ENCODE measurements around the gene HPSE2. TPM values are rescaled to one million over a fixed set of nuclear protein-coding genes. Genes with fewer than 3 reads are reported as not detected.

HPSE2 gene
- total and polyA plus RNA-seq, 2 experiments from 2014 or later = 0.10 to 0.24 TPM

DNA sequence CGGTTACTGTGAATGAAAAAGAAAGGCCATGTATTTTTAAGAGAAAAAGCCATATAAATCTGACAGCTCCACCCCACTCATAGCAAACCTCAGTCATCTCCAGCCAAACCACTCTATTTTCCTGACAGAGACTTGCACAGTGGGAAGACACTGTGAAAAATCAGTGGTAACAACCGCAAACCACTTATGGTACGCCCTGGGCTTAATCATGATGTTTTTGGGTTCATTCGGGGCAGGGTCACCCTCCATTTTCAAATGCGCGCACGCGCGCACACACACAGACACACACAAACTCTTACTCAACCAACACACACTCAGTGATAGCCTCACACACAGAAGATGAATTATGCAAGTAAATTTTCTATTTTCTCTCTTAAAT lies 706.9 kb downstream of the HPSE2 start:
- no peak for ATAC-seq

DNA sequence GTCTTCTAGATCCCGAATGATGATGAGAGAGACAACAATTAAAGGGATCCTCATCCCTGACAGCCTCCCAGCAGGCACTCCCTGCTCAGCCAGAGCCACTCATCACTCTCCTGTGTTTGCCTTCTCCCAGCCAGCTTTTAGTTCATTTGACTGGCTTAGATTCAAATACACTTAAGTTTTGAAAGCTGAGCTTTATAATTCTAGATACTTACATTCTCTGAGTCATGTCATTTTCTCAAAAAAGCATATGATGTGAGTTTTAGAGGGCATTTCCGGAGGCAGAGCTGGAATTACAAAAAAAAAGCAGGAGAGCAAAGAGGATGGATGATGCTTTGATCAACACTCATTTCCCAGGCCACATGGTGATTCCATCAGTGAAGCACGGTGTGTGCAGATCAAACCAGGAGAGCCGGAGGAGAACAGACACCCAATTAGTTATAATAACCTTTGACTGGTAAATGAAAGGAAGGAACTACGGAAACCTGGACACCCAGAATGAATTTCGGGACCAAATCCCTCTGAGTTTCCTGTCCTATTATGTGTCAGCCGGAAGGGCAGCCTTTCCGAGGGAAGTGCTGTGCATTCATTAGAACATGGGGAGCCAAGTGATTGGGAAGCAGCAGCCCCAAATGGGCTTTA lies 707.4 kb downstream of the HPSE2 start:
- no peak for DNase-seq (ENCODE audit: low spot score)
- H3K4me3 ChIP-seq = no peak overlapping the region
- H3K27ac ChIP-seq (ENCODE audit: low read depth) = no peak overlapping the region
- no peak overlapping the region for H3K4me3 Mint-ChIP-seq
- ATAC-seq = no peak
- no peak overlapping the region for H3K4me2 ChIP-seq
- no peaks in the 10 kb centered on the region for H3K36me3 ChIP-seq (ENCODE audit: insufficient read depth)
- 0 out of 2 replicates have a peak overlapping the region, but pooled peaks have one; percentile 43 for H2AFZ ChIP-seq
- no peak overlapping the region for H3K27ac Mint-ChIP-seq
- H3K4me1 Mint-ChIP-seq = peaks cover 3% of the 10 kb centered on the region; the same call in 2 of the 3 replicates
- no peaks in the 10 kb centered on the region for H3K27me3 Mint-ChIP-seq (ENCODE audit: insufficient read depth, low read depth, poor library complexity)
- no peaks in the 10 kb centered on the region for H3K79me2 ChIP-seq (replicated peaks; ENCODE audit: insufficient read depth)
- no peaks in the 10 kb centered on the region for H3K9me3 Mint-ChIP-seq
- no peaks in the 10 kb centered on the region for H3K27me3 ChIP-seq (ENCODE audit: insufficient read depth)
- no peaks in the 10 kb centered on the region for H3K36me3 Mint-ChIP-seq (ENCODE audit: low read depth)
- no peaks in the 10 kb centered on the region for H4K20me1 ChIP-seq (replicated peaks; ENCODE audit: insufficient read depth)
- H3K9me2 ChIP-seq (ENCODE audit: insufficient read depth) = 0 out of 2 replicates have a peak, but pooled peaks cover 2% of the 10 kb centered on the region
- H3K4me1 ChIP-seq (ENCODE audit: insufficient read depth) = no peaks in the 10 kb centered on the region; the same call in 1 of the 2 replicates
- H3F3A ChIP-seq (replicated peaks; ENCODE audit: low read depth) = no peaks in the 10 kb centered on the region
- no peak for TF ChIP-seq STAT1 (IDR thresholded peaks at IDR 0.05; ENCODE audit: unreplicated experiment)
- TF ChIP-seq, protein P1, sequence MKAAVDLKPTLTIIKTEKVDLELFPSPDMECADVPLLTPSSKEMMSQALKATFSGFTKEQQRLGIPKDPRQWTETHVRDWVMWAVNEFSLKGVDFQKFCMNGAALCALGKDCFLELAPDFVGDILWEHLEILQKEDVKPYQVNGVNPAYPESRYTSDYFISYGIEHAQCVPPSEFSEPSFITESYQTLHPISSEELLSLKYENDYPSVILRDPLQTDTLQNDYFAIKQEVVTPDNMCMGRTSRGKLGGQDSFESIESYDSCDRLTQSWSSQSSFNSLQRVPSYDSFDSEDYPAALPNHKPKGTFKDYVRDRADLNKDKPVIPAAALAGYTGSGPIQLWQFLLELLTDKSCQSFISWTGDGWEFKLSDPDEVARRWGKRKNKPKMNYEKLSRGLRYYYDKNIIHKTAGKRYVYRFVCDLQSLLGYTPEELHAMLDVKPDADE (IDR thresholded peaks at IDR 0.05) = no peak
- TF ChIP-seq, protein P2, sequence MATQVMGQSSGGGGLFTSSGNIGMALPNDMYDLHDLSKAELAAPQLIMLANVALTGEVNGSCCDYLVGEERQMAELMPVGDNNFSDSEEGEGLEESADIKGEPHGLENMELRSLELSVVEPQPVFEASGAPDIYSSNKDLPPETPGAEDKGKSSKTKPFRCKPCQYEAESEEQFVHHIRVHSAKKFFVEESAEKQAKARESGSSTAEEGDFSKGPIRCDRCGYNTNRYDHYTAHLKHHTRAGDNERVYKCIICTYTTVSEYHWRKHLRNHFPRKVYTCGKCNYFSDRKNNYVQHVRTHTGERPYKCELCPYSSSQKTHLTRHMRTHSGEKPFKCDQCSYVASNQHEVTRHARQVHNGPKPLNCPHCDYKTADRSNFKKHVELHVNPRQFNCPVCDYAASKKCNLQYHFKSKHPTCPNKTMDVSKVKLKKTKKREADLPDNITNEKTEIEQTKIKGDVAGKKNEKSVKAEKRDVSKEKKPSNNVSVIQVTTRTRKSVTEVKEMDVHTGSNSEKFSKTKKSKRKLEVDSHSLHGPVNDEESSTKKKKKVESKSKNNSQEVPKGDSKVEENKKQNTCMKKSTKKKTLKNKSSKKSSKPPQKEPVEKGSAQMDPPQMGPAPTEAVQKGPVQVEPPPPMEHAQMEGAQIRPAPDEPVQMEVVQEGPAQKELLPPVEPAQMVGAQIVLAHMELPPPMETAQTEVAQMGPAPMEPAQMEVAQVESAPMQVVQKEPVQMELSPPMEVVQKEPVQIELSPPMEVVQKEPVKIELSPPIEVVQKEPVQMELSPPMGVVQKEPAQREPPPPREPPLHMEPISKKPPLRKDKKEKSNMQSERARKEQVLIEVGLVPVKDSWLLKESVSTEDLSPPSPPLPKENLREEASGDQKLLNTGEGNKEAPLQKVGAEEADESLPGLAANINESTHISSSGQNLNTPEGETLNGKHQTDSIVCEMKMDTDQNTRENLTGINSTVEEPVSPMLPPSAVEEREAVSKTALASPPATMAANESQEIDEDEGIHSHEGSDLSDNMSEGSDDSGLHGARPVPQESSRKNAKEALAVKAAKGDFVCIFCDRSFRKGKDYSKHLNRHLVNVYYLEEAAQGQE (IDR thresholded peaks at IDR 0.05; ENCODE audit: unreplicated experiment) = no peak

More for the DNA sequence above, 706.9 kb downstream of the HPSE2 start:
- Mint-ChIP-seq H3K27ac (no peak overlapping the region), H3K4me3 (no peak overlapping the region), H3K27me3 (ENCODE audit: insufficient read depth, low read depth, poor library complexity) (no peaks in the 10 kb centered on the region), H3K36me3 (ENCODE audit: low read depth) (no peaks in the 10 kb centered on the region), H3K4me1 (peaks cover 3% of the 10 kb centered on the region; the same call in 2 of the 3 replicates), H3K9me3 (no peaks in the 10 kb centered on the region)
- 0 out of 2 replicates have a peak, but pooled peaks cover 2% of the 10 kb centered on the region for H3K9me2 ChIP-seq (ENCODE audit: insufficient read depth)
- H3K79me2 ChIP-seq (replicated peaks; ENCODE audit: insufficient read depth) = no peaks in the 10 kb centered on the region
- DNase-seq (ENCODE audit: low spot score) = no peak
- no peak overlapping the region for H3K27ac ChIP-seq (ENCODE audit: low read depth)
- H3K4me3 ChIP-seq = no peak overlapping the region
- H3K27me3 ChIP-seq (ENCODE audit: insufficient read depth) = no peaks in the 10 kb centered on the region
- no peak overlapping the region for H2AFZ ChIP-seq
- H3K4me2 ChIP-seq = no peak overlapping the region
- no peak for TF ChIP-seq EZH2phosphoT487 (IDR thresholded peaks at IDR 0.05; ENCODE audit: unreplicated experiment)
- TF ChIP-seq, protein P1 (IDR thresholded peaks at IDR 0.05) = no peak
- TF ChIP-seq, protein P2 (IDR thresholded peaks at IDR 0.05; ENCODE audit: unreplicated experiment) = no peak
- no peak for TF ChIP-seq CREB1 (CRISPR knock-in tag; IDR thresholded peaks at IDR 0.05; ENCODE audit: low read depth)
- H3K36me3 ChIP-seq (ENCODE audit: insufficient read depth) = no peaks in the 10 kb centered on the region
- no peaks in the 10 kb centered on the region for H4K20me1 ChIP-seq (replicated peaks; ENCODE audit: insufficient read depth)
- H3K4me1 ChIP-seq (ENCODE audit: insufficient read depth) = no peaks in the 10 kb centered on the region; the same call in 1 of the 2 replicates
- no peaks in the 10 kb centered on the region for H3F3A ChIP-seq (replicated peaks; ENCODE audit: low read depth)

Data from GM23338 (cell line).